IPS DF 6.9 (cell line): Measurements from ENCODE around the gene HIBADH.
A peak's percentile ranks its signal among the peaks of the same experiment; 100 is the strongest.
"Not testable (repeated sequence)": the region's sequence is repeated elsewhere in the genome, so short reads cannot be mapped to it uniquely, and the experiment has no call there.

Experiments used
- DNase-seq: peaks from one replicate; pipeline ENCODE4 v3.0.0-alpha.2; 2013; ENCODE audit warnings: low read depth, low spot score
- H3K27ac ChIP-seq: one replicate; pipeline ENCODE4 v1.5.1; 2013; ENCODE audit warnings: low read length, control low read depth
- H3K27me3 ChIP-seq: 2 replicates; pipeline ENCODE4 v1.6.1; 2013; ENCODE audit warnings: mild to moderate bottlenecking, low read length; ENCODE audit not compliant: control insufficient read depth, insufficient read depth
- H3K36me3 ChIP-seq: 2 replicates; pipeline ENCODE4 v1.6.1; 2013; ENCODE audit warnings: low read length; ENCODE audit not compliant: control insufficient read depth, insufficient read depth
- H3K4me1 ChIP-seq: 2 replicates; pipeline ENCODE4 v1.6.1; 2013; ENCODE audit warnings: low read length; ENCODE audit not compliant: control insufficient read depth, insufficient read depth
- H3K4me3 ChIP-seq: 2 replicates; pipeline ENCODE4 v1.5.1; 2013; ENCODE audit warnings: mild to moderate bottlenecking, low read length
- H3K9me3 ChIP-seq: 2 replicates; pipeline ENCODE4 v1.6.1; 2013; ENCODE audit warnings: low read length, inconsistent platforms; ENCODE audit not compliant: control insufficient read depth, insufficient read depth
- WGBS: extraction: QIAGEN DNeasy Blood & Tissue Kit; methylation state at CpG from one replicate; pipeline ENCODE4 v1.1.7; 2013; ENCODE audit warnings: mixed read lengths, missing lambda C conversion rate; ENCODE audit not compliant: insufficient read length, insufficient coverage; 5-methylcytosine and 5-hydroxymethylcytosine counted together

The HIBADH gene

DNA sequence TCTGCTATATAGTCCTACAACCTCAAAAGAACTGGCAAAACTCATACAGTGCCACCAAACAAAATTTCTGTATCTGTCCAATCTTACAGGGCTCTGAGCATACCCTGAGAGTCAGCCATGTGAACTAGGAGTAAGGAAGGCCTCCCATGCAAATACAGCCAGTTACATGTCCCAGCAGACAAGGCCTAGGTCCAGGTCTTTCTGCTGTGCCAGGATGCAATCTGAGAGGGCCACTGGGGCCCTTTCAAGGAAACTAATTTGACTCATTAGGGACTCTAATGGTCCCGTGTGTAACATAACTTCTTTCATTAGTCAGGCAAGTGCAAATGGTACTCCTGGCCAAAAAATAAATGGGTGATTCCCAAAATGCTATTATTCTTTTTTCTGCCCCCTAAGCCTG is 17.9 kb upstream of the HIBADH start:
- Histone ChIP-seq H3K36me3 (no peaks in the 10 kb centered on the region), H3K27ac (no peak overlapping the region), H3K4me3 (no peak overlapping the region), H3K9me3 (no peaks in the 10 kb centered on the region), H3K27me3 (no peaks in the 10 kb centered on the region), H3K4me1 (no peaks in the 10 kb centered on the region)
- WGBS: no CpG with 5 or more reads among the region's 1 CpG
- no peak for DNase-seq

DNA sequence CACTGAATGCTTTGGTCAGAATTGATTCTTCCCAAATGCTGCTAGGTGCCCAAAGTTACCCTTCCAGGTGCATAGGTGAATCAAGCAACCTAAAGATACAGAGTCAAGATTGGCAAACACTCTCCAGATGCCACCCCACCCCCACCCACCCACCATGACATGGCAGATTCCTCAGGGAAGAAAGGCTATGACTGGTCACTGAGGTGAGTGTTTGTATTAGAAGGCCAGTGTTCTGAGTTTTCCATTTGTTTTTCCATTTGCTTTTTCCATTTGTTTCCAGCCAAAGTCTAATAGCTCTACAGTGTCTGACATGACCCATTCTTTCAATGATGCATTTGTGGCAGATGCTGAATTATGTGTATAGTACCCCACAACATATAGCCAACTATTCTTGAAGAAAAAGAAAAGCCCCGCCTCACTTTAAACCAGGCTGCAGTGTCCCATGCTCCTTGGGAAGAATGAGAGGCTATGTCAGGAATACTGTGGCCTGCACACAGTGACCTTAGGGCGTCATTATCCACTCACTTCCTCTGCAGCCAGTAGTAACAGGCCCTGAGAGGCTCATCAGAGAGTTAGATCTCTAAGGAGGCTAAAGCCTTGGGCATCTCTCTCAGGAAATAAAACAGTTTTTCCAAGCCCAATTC is 16.1 kb upstream of the HIBADH start:
- no CpG with 5 or more reads among the region's 2 CpGs for WGBS
- Histone ChIP-seq H3K4me3 (no peak overlapping the region), H3K9me3 (no peaks in the 10 kb centered on the region), H3K27me3 (no peaks in the 10 kb centered on the region), H3K4me1 (no peaks in the 10 kb centered on the region), H3K27ac (no peak overlapping the region), H3K36me3 (no peaks in the 10 kb centered on the region)
- no peak for DNase-seq

DNA sequence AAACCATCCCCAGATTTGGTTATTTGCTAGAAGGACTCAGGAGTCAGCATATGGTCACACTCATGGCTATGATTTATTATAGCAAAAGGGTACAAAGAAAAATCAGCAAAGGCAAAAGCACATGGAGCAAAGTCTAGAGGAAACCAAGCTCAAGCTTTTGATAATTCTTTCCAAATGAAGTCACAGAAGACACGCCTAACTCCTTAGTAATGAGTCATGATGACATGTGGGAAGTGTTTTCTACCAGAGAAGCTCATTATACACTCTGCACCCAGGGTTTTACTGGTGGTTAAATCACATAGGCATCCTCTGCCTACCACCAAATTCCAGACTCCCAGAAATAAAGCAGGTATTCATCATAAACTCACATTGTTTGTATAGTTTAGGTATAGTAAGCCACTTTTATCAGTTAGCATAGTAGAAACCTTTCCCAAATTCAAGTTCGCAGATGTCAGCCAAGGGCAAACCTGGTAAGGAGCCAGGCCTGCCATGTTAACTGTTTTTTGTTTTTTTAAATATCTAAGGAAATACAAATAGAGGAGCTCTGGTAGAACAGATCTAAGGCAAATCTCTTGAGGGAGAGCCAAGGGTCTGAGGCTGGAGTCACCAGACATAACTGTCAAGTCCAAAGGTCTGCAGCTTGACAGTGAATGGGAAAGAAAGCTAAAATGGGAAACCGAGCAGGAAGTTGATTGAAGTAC is 15.4 kb upstream of the HIBADH start:
- H3K9me3 ChIP-seq: no peaks in the 10 kb centered on the region
- H3K27me3 ChIP-seq: no peaks in the 10 kb centered on the region
- H3K4me3 ChIP-seq: no peak overlapping the region
- WGBS: no CpG with 5 or more reads among the region's 3 CpGs
- no peak overlapping the region for H3K27ac ChIP-seq
- DNase-seq: no peak
- no peaks in the 10 kb centered on the region for H3K4me1 ChIP-seq
- no peaks in the 10 kb centered on the region for H3K36me3 ChIP-seq

DNA sequence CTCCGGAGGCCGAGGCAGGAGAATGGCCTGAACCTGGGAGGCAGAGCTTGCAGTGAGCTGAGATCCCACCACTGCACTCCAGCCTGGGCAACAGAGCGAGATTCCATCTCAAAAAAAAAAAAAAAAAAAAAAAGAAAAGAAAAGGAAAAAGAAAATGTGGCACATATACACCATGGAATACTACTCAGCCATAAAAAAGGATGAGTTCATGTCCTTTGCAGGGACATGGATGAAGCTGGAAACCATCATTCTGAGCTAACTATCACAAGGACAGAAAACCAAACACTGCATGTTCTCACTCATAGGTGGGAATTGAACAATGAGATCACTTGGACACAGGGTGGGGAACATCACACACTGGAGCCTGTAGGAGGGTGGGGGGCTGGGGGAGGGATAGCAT is 11.4 kb upstream of the HIBADH start:
- H3K4me1 ChIP-seq, H3K4me3 ChIP-seq, H3K27me3 ChIP-seq, H3K9me3 ChIP-seq, DNase-seq, H3K36me3 ChIP-seq, H3K27ac ChIP-seq: not testable (repeated sequence)
- WGBS: no CpG with 5 or more reads among the region's 3 CpGs

DNA sequence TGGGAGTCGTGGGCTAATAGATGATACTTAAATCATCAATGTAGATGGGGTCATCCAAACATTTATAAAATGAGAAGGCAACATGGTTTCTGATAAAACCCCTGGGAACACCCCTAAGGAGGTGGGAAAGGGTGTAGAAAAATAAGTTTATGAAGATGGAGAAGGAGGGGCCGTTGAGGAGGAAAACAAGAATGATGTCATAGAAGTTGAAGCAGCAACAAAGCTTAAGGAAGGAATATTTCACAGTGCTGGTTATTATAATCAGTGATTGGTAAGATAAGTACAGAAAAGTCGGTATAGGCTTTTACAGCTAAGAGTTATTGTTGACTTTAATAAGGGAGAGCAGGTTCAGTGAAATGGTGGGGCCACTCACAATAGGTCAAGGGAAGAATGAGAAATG is 9.0 kb upstream of the HIBADH start:
- Histone ChIP-seq H3K9me3 (no peaks in the 10 kb centered on the region), H3K4me1 (peaks cover 2% of the 10 kb centered on the region; the same call in 1 of the 2 replicates), H3K27ac (no peak overlapping the region), H3K4me3 (no peak overlapping the region), H3K36me3 (no peaks in the 10 kb centered on the region), H3K27me3 (no peaks in the 10 kb centered on the region)
- WGBS: 100% methylated on average over 1 of the region's 3 CpGs
- DNase-seq: no peak

DNA sequence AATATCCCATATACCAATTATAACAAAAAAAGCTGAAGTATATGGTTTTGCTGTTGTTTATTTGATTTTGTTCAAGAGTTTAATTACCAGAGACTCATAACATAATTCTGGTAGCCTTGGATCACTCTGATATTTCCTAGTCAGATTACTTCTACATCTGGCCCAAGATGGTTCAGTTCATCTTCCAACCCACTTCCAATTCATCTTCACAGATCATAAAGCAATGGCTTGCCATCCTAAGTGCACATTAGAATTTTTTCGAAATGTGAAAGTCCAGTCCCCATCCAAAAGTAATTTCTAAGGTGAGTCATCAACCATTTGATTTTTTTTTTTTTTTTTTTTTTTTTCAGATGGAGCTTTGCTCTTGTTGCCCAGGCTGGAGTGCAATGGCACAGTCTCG is 8.0 kb upstream of the HIBADH start:
- no peak overlapping the region for H3K4me3 ChIP-seq
- H3K9me3 ChIP-seq: no peaks in the 10 kb centered on the region
- H3K27me3 ChIP-seq: no peaks in the 10 kb centered on the region
- WGBS: no CpG with 5 or more reads among the region's 2 CpGs
- no peak for DNase-seq
- no peak overlapping the region for H3K27ac ChIP-seq
- peaks cover 2% of the 10 kb centered on the region; the same call in 1 of the 2 replicates for H3K4me1 ChIP-seq
- no peaks in the 10 kb centered on the region for H3K36me3 ChIP-seq

DNA sequence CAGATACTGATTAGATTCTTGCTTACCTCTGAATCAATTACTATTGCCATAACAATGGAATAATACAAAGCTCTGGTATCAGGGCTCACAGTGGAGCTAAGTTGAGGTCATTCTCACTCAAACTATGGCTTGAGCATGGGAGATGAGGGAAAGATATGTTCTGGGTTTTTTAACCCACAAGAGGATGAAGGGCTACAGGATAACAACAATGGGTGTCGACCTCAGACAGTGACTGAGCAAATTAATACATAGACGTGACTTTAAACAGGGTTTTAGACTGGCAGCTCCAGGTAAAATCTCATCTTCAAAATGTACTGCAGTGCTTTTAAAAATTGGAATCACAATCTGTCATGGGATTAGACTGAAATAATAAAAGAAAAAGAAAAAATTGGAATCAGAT is 7.5 kb upstream of the HIBADH start:
- DNase-seq: no peak
- Histone ChIP-seq H3K36me3 (no peaks in the 10 kb centered on the region), H3K27ac (no peak overlapping the region), H3K4me3 (no peak overlapping the region), H3K9me3 (no peaks in the 10 kb centered on the region), H3K4me1 (peaks cover 2% of the 10 kb centered on the region; the same call in 1 of the 2 replicates), H3K27me3 (no peaks in the 10 kb centered on the region)
- WGBS: no CpG with 5 or more reads among the region's 2 CpGs

DNA sequence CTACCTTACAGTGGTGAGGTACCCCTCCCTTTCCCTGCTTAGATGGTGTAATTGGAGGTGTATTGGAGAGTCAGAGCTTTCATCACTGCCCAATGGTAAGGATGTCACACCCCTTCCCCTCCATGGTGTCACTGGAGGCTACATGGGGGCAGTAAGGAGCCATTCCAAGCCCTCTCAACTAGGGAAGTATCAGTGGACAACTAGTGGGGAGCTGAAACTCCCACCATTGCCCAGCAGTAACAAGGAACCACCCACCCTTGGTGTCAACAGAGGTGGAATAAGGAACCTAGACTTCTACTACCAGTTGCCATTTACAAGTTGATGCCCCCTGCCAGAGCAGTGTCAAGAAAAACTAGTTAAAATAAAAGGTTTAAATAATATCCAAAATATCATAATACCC is 2.8 kb upstream of the HIBADH start:
- Histone ChIP-seq H3K4me3 (no peak overlapping the region), H3K36me3 (no peaks in the 10 kb centered on the region), H3K9me3 (no peaks in the 10 kb centered on the region), H3K27me3 (no peaks in the 10 kb centered on the region), H3K4me1 (peaks cover 2% of the 10 kb centered on the region; the same call in 1 of the 2 replicates), H3K27ac (no peak overlapping the region)
- no peak for DNase-seq

DNA sequence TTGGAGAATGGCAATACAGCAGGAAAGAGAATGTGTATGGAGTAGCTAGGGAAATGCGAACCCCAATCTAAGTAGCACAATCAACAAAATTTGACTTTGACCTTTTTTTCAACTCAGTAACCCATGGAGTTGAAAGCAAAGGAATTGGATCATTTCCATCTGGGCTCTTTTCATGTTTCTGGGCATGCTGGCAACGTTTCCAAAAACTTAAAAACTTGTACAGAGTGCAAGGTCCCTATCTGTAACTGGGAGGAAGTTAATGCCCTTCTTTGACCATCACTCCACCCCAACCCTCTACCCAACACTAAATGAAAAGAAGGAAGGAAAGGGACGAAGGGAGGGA is 1.3 kb upstream of the HIBADH start:
- no peak overlapping the region for H3K27ac ChIP-seq
- WGBS: no CpG with 5 or more reads among the region's 3 CpGs
- no peaks in the 10 kb centered on the region for H3K4me1 ChIP-seq
- no peak overlapping the region for H3K4me3 ChIP-seq
- DNase-seq: no peak
- H3K27me3 ChIP-seq: no peaks in the 10 kb centered on the region
- H3K9me3 ChIP-seq: no peaks in the 10 kb centered on the region
- no peaks in the 10 kb centered on the region for H3K36me3 ChIP-seq

DNA sequence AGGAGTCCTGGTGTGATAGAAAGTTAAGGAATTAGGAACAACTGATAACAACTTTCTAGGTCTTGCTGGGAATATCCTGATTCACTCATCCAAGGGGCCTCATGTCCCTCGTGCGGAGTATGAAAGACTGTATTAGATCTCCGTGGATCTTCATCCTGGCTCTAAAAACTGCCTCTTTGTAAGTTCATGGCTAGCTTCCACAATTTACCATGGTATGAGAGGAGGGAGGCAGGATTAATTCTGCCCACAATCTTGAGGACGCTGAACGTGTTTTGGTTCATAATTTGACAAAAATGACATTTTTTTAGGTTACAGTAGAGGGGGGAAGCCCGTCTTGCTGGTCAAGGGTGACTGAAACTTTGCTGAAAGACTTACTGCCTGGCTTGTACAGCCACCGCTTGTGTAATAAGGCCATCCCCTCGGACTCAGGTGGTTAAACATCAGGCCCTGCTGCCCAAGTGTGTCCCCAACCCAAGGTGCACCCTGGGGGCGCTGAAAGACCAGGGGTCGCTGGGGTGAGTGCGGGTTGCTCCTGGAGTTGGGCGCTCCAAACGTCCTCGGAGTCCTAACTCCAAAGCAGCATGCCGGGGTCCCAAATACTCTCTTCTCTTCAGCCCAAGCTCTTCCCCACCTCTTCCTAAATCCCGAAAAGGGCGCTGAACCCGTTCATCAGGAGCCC is 733 bp downstream of the HIBADH start:
- peak overlapping the region; percentile 86 for H3K4me3 ChIP-seq
- no peaks in the 10 kb centered on the region for H3K4me1 ChIP-seq
- no peaks in the 10 kb centered on the region for H3K36me3 ChIP-seq
- H3K27ac ChIP-seq: no peak overlapping the region
- no CpG with 5 or more reads among the region's 18 CpGs for WGBS
- no peak for DNase-seq
- no peaks in the 10 kb centered on the region for H3K27me3 ChIP-seq
- H3K9me3 ChIP-seq: no peaks in the 10 kb centered on the region
